Thoracic aorta (tissue), 2 donors: ENCODE results near the gene SLC51A. TPM values are rescaled to one million over a fixed set of nuclear protein-coding genes. Genes with fewer than 3 reads are reported as not detected.

ENCODE experiments used
- ATAC-seq: fragments of 150-250 bp; one replicate; pipeline ENCODE4 v1.8.0; 2017; ENCODE audit warnings: low read depth; ENCODE audit not compliant: insufficient number of reproducible peaks, low FRiP score
- DNase-seq: peaks from one replicate; pipeline ENCODE4 v3.0.0-alpha.2; 2020; ENCODE audit warnings: low spot score
- H3K27ac ChIP-seq, 2 donors: fragments of 200-600 bp; sonication (generic); 1 replicate in 1 of 2; 2 replicates in 1 of 2; pipeline ENCODE4 v1.5.1; 2016; ENCODE audit warnings: mild to moderate bottlenecking in 2 of 2, moderate library complexity in 2 of 2
- H3K27me3 ChIP-seq: fragments of 200-600 bp; sonication (generic); replicated peaks from 2 replicates; pipeline ENCODE4 v1.6.0; 2016; ENCODE audit warnings: mild to moderate bottlenecking; ENCODE audit not compliant: insufficient read depth
- H3K36me3 ChIP-seq: fragments of 200-600 bp; sonication (generic); one replicate; pipeline ENCODE4 v1.5.1; 2016
- H3K4me1 ChIP-seq, 2 donors: fragments of 200-600 bp; sonication (generic); 1 replicate in 1 of 2; 2 replicates in 1 of 2; pipeline versions ENCODE4 v1.5.1 to v1.6.0; 2016; ENCODE audit warnings: low read depth in 2 of 2, mild to moderate bottlenecking in 1 of 2; ENCODE audit not compliant: control insufficient read depth in 1 of 2
- H3K4me3 ChIP-seq: fragments of 200-600 bp; sonication (generic); 2 replicates; pipeline ENCODE4 v1.5.1; 2016; ENCODE audit warnings: mild to moderate bottlenecking
- H3K9me3 ChIP-seq: fragments of 200-600 bp; sonication (generic); 2 replicates; pipeline ENCODE4 v1.5.1; 2016
- total RNA-seq, 2 donors: library from RNA; depleted of rRNA; stranded (reverse); fragments of >200 nt; gene quantifications; one replicate each; pipeline versions ENCODE4 v1.1.0 to v1.2.3, GENCODE V29; 2016
- TF ChIP-seq, protein P1 (sequence below): fragments of 200-600 bp; sonication (generic); IDR thresholded peaks from one replicate; pipeline ENCODE4 v1.5.1; 2019; ENCODE audit warnings: antibody characterized with exemption

The SLC51A gene
- total RNA-seq, 2 donors from 2014 or later = not detected

DNA sequence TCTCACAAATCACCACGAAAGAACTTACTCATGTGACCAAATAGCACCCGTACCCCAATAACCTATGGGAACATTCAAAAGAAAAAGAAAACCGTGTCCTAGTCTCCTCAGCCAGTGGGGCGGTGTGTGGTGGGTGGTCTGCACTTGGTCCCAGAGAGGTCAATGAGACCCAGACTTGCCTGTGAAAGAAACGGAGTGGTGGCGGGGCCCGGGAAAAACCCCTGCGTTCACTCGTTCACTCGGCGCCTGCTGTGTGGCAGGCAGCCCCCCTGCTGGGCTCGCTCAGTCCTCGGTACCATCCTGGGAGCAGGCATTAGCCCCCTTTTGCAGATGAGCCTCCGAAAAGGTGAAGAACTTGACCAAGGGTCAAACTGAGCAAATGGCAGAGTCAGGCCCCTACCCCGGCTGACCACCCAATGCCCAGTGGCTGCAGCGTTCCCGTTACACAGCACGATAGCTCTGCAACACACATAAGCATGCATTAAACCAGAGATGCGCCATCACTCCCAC lies 41.2 kb upstream of the SLC51A start:
- ATAC-seq = no peak
- Histone ChIP-seq H3K27me3 (no peaks in the 10 kb centered on the region), H3K27ac (no peak overlapping the region), H3K4me3 (no peak overlapping the region), H3K4me1 (no peaks in the 10 kb centered on the region), H3K36me3 (no peaks in the 10 kb centered on the region), H3K9me3 (no peaks in the 10 kb centered on the region)
- DNase-seq = no peak
- TF ChIP-seq, protein P1, sequence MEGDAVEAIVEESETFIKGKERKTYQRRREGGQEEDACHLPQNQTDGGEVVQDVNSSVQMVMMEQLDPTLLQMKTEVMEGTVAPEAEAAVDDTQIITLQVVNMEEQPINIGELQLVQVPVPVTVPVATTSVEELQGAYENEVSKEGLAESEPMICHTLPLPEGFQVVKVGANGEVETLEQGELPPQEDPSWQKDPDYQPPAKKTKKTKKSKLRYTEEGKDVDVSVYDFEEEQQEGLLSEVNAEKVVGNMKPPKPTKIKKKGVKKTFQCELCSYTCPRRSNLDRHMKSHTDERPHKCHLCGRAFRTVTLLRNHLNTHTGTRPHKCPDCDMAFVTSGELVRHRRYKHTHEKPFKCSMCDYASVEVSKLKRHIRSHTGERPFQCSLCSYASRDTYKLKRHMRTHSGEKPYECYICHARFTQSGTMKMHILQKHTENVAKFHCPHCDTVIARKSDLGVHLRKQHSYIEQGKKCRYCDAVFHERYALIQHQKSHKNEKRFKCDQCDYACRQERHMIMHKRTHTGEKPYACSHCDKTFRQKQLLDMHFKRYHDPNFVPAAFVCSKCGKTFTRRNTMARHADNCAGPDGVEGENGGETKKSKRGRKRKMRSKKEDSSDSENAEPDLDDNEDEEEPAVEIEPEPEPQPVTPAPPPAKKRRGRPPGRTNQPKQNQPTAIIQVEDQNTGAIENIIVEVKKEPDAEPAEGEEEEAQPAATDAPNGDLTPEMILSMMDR = no peak

DNA sequence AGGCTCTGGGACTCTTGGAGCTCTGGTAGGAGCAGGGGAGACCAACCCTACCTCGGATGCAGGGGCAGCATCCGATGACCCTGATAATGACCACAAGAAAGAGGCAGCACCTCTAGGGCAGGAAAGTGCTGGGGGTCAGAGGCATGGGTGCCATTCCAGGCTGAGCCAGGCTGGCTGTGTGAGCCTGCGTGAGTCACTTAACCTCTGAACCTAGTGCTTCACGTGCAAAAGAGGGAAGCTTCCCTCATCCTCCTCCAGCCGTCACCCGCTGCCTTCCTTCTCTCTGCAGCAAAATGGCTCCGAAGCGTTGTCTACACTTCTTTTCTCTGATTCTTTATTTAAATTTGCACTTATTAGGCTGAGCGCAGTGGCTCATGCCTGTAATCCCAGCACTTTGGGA lies 40.6 kb upstream of the SLC51A start:
- H3K36me3 ChIP-seq = no peaks in the 10 kb centered on the region
- H3K27ac ChIP-seq = no peak overlapping the region
- ATAC-seq = no peak
- no peaks in the 10 kb centered on the region for H3K27me3 ChIP-seq
- DNase-seq = no peak
- no peak overlapping the region for H3K4me3 ChIP-seq
- TF ChIP-seq, protein P1 = no peak
- no peaks in the 10 kb centered on the region for H3K9me3 ChIP-seq
- H3K4me1 ChIP-seq = no peaks in the 10 kb centered on the region

GRCh38 chr3:196177567-196177966 lies 38.8 kb upstream of the SLC51A start:
- ATAC-seq (no peak), DNase-seq (no peak)
- no peak overlapping the region for H3K27ac ChIP-seq
- no peaks in the 10 kb centered on the region for H3K27me3 ChIP-seq
- H3K36me3 ChIP-seq = no peaks in the 10 kb centered on the region
- TF ChIP-seq, protein P1 = no peak
- no peaks in the 10 kb centered on the region for H3K4me1 ChIP-seq
- H3K4me3 ChIP-seq = no peak overlapping the region
- no peaks in the 10 kb centered on the region for H3K9me3 ChIP-seq

DNA sequence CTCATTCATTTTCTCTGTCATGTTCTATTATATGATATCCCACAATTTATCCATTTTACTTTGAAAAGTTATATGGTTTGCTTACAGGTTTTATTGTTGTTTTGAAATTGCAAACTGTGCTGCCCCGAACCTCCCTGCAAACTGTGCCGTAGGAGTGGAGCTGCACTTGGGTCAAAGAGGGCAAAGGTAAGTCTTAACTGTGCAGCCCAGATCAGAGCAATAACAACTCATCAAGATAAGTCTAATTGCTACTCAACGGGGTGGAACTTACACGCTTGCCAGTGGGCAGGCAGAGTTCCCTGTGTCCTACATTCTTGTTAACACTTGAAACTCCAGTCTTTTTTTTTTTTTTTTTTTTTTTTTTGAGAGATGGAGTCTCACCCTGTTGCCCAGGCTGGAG lies 38.4 kb upstream of the SLC51A start:
- ATAC-seq (no peak), DNase-seq (no peak)
- Histone ChIP-seq H3K27ac (no peak overlapping the region), H3K9me3 (no peaks in the 10 kb centered on the region), H3K27me3 (no peaks in the 10 kb centered on the region), H3K36me3 (no peaks in the 10 kb centered on the region), H3K4me1 (no peaks in the 10 kb centered on the region), H3K4me3 (no peak overlapping the region)
- TF ChIP-seq, protein P1 = no peak

- no peak for ATAC-seq
- no peak overlapping the region for H3K4me3 ChIP-seq
- no peak overlapping the region for H3K27ac ChIP-seq
- no peaks in the 10 kb centered on the region for H3K36me3 ChIP-seq
- no peaks in the 10 kb centered on the region for H3K27me3 ChIP-seq
- no peaks in the 10 kb centered on the region for H3K4me1 ChIP-seq
- H3K9me3 ChIP-seq = no peaks in the 10 kb centered on the region
- DNase-seq = no peak
- TF ChIP-seq, protein P1 = no peak
Measured at GRCh38 chr3:196178993-196179379, 37.3 kb upstream of the SLC51A start.
